HG03103 (cell line): ENCODE results near the gene GOLGA8S.
"Not testable (repeated sequence)": the region's sequence is repeated elsewhere in the genome, so short reads cannot be mapped to it uniquely, and the experiment has no call there.

Source experiments
- ATAC-seq: cut with Tn5 transposase; IDR thresholded peaks from one replicate; pipeline ENCODE4 v1.9.1; 2021; ENCODE audit warnings: low read depth; ENCODE audit not compliant: unreplicated experiment

The GOLGA8S gene

DNA sequence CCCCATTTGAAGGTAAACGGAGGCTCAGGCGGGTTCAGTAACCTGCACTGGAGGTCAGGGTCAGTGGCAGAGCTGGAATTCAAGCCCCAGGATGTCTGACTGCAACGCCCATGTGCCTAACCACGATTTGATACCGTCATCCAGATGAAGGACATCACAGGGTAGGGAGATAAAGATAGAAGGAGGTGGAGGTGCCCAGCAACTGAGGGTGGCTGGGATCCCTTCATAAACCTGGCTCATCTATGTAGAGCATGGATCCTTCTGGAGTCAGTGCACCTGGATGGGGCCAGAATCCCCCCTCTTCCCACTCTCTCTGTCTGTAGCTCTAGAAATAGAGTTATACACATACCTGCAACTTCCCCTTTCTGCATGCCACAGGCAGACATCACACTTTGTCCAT is 41.3 kb downstream of the GOLGA8S start:
- no peak for ATAC-seq

GRCh38 chr15:23397779-23398178 is 43.2 kb downstream of the GOLGA8S start:
- ATAC-seq: no peak

- ATAC-seq: not testable (repeated sequence)
Measured at GRCh38 chr15:23398357-23398756, 43.8 kb downstream of the GOLGA8S start.

GRCh38 chr15:23399207-23399606 is 44.7 kb downstream of the GOLGA8S start:
- ATAC-seq: not testable (repeated sequence)

- ATAC-seq: no peak
Measured at GRCh38 chr15:23401627-23402026, 47.1 kb downstream of the GOLGA8S start.

DNA sequence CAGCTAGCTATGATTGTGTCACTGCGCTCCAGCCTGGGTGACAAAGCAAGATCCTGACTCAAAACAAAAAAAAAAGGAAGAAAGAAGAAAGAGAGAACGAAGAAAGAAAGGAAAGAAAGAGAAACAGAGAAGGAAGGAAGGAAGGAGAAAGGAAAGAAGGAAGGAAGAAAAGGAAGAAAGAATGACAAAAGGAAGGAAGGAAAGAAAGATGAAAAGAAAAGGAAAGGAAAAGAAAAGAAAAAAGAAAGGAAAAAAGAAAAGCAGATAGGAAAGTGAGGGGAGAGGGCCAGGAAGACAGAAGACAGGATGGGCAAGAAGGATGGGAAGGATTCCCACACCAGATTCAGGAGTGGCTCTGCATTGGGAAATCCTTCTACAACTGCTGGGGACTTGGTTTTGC is 47.6 kb downstream of the GOLGA8S start:
- no peak for ATAC-seq

DNA sequence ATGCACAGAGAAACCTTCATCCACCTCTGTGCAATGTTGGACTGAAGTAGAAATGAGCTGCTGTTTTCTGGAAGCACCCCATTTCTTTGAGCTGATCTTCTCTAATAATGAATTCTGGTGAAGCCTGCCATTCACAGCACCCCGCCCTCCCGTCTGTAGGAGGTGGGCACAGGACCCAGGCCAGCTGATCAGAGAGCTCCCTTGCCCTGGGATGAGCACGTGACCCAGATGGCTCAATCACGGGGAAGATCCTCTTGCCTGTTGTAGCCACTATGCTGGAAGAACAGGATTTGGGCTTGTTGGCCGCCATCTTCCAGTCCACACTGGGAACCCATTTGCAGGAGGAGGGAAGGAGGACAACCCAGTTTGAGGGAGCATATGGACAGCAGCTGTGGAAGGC is 48.0 kb downstream of the GOLGA8S start:
- no peak for ATAC-seq

- no peak for ATAC-seq
Measured at GRCh38 chr15:23403550-23403949, 49.0 kb downstream of the GOLGA8S start.

DNA sequence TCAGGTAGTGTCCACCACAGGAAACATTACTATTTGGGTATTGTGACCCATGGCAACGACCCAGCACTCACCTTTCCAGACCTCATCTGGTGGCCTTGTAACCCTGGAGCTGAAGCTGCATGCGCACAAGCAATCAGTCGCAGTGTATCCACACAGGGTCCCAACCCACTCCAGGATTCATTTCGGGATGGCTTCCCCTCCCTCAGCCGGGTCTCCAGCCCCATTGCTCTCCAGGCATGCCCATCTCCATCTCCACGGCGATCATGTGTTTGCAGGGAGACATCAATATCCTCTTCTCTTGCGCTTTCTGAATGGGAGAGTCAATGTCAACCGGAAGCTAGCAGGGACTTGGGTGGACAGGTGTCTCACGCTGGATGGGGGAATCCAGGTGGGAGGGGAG is 57.3 kb downstream of the GOLGA8S start:
- no peak for ATAC-seq

GRCh38 chr15:23412881-23413600 is 58.5 kb downstream of the GOLGA8S start:
- not testable (repeated sequence) for ATAC-seq
